Prostate gland (tissue), 2 donors: ENCODE measurements around the gene LCN12. TPM values are rescaled to one million over a fixed set of nuclear protein-coding genes. Genes with fewer than 3 reads are reported as not detected.

Experiments
- DNase-seq: peaks from one replicate; pipeline ENCODE4 v3.0.0-alpha.2; 2019; ENCODE audit warnings: low spot score
- H3K27ac ChIP-seq, 2 donors: fragments of 200-600 bp; sonication (generic); 2 replicates each; pipeline ENCODE4 v1.5.1; 2017 to 2019
- H3K27me3 ChIP-seq: fragments of 200-600 bp; sonication (generic); replicated peaks from 2 replicates; pipeline ENCODE4 v1.5.1; 2019; ENCODE audit not compliant: insufficient read depth
- H3K36me3 ChIP-seq, 2 donors: fragments of 200-600 bp; sonication (generic); 1 replicate in 1 of 2; 2 replicates in 1 of 2; pipeline versions ENCODE4 v1.5.1 to v1.8.1; 2017 to 2019
- H3K4me1 ChIP-seq: fragments of 200-600 bp; sonication (generic); replicated peaks from 2 replicates; pipeline ENCODE4 v1.5.1; 2019
- H3K4me3 ChIP-seq, 2 donors: fragments of 200-600 bp; sonication (generic); 2 replicates each; pipeline ENCODE4 v1.5.1; 2017 to 2019
- H3K9me3 ChIP-seq: fragments of 200-600 bp; sonication (generic); 2 replicates; pipeline ENCODE4 v1.5.1; 2017
- POLR2A ChIP-seq: fragments of 450-650 bp; IDR thresholded peaks from one replicate; pipeline ENCODE4 v1.6.1; 2016; ENCODE audit warnings: antibody characterized with exemption, mild to moderate bottlenecking
- POLR2AphosphoS5 ChIP-seq: sonication (generic); formaldehyde crosslinking; IDR thresholded peaks from one replicate; pipeline ENCODE4 v1.6.1; 2017; ENCODE audit warnings: antibody characterized with exemption
- WGBS: methylation state at CpG from one replicate; pipeline ENCODE4 v1.1.5; 2018; 5-methylcytosine and 5-hydroxymethylcytosine counted together
- intact Hi-C: fragments of 100-400 bp; cut with DNase I; formaldehyde crosslinking; loops from one replicate; pipeline ENCODE4 v1.14.2; 2022
- total RNA-seq, 2 donors: library from RNA; depleted of rRNA; stranded (reverse); fragments of >200 nt; gene quantifications; one replicate each; pipeline ENCODE4 v1.1.0, GENCODE V29; 2016
- TF ChIP-seq, protein P1 (sequence below), 4 experiments: fragments of 200-600 bp in 2 of 4; fragments of 450-650 bp in 2 of 4; sonication (generic) in 2 of 4; IDR thresholded peaks; 1 replicate in 3 of 4; 2 replicates in 1 of 4; pipeline ENCODE4 v1.5.1; 2016 to 2019; ENCODE audit warnings: antibody characterized with exemption in 4 of 4, mild to moderate bottlenecking in 2 of 4, moderate library complexity in 2 of 4

The LCN12 gene
- total RNA-seq, 2 donors from 2014 or later: 4.1 to 13.7 TPM

GRCh38 chr9:136945333-136946227, 6.5 kb upstream of the LCN12 start:
- 85% methylated on average over 24 of the region's 30 CpGs for WGBS
- H3K4me3 ChIP-seq: no peak overlapping the region
- H3K27me3 ChIP-seq: no peaks in the 10 kb centered on the region
- H3K36me3 ChIP-seq: peaks cover 17 to 21% of the 10 kb centered on the region in 2 donors
- DNase-seq: no peak
- no peaks in the 10 kb centered on the region for H3K4me1 ChIP-seq
- TF ChIP-seq POLR2A: no peak
- TF ChIP-seq POLR2AphosphoS5: no peak
- TF ChIP-seq, protein P1, sequence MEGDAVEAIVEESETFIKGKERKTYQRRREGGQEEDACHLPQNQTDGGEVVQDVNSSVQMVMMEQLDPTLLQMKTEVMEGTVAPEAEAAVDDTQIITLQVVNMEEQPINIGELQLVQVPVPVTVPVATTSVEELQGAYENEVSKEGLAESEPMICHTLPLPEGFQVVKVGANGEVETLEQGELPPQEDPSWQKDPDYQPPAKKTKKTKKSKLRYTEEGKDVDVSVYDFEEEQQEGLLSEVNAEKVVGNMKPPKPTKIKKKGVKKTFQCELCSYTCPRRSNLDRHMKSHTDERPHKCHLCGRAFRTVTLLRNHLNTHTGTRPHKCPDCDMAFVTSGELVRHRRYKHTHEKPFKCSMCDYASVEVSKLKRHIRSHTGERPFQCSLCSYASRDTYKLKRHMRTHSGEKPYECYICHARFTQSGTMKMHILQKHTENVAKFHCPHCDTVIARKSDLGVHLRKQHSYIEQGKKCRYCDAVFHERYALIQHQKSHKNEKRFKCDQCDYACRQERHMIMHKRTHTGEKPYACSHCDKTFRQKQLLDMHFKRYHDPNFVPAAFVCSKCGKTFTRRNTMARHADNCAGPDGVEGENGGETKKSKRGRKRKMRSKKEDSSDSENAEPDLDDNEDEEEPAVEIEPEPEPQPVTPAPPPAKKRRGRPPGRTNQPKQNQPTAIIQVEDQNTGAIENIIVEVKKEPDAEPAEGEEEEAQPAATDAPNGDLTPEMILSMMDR (IDR thresholded peaks at IDR 0.05): no peak
- no peaks in the 10 kb centered on the region for H3K9me3 ChIP-seq
- intact Hi-C loops: loop anchor here (5.0 kb wide), 1 partner anchor 153 kb away; the partner anchor contains the start of gene TMEM141
- H3K27ac ChIP-seq: no peak overlapping the region

GRCh38 chr9:136946228-136947027, 5.6 kb upstream of the LCN12 start:
- Histone ChIP-seq H3K9me3 (no peaks in the 10 kb centered on the region), H3K4me3 (no peak overlapping the region), H3K27me3 (no peaks in the 10 kb centered on the region), H3K36me3 (peaks cover 13 to 14% of the 10 kb centered on the region in 2 donors), H3K27ac (no peak overlapping the region), H3K4me1 (no peaks in the 10 kb centered on the region)
- intact Hi-C loops: loop anchor here (5.0 kb wide), 1 partner anchor 154 kb away; the partner anchor contains the start of gene TMEM141
- 80% methylated on average over 27 of the region's 27 CpGs for WGBS
- TF ChIP-seq POLR2A (no peak), POLR2AphosphoS5 (no peak)
- TF ChIP-seq, protein P1 (IDR thresholded peaks at IDR 0.05): no peak
- DNase-seq: no peak

DNA sequence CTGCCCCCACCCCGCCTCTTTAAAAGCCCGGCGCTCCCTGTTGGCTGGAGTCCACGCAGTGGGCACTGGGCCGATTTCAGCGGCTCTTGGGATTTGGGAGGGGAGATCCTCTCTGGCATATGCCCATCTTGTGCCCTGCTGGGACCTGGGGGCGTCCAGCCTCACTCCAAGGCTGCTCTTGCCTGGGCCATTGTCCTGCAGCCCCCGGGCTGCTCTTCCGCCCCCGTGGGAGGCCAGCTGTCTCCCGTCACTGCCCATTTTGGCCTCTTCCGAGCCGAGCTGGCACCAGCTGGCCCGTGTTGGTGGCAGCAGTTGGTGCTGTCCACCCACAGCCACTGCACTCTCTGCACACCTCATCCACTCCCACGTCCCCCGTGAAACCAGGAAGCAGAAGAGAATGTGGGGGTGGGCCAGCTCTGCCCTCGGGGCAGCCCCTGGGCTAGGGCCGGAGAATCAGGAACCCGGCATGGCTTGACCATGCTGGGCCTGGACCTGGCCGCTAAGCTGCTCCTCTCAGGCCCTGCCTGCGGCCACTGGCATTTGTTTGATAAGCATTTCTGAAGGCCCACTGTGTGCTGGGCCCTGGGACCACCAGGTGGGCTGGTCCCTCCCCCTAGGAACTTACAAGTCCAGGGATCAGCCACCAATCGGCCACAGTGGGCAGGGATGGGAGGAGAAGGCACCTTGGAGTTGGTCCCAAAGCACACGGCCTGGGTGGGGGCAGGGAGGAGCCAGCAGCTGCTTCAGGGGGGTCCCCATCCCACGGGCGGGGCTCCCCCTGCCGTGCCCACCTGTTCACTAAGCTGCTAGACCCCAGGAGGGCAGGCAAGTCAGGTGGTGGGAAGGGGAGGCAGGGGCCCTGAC, 4.8 kb upstream of the LCN12 start:
- 55% methylated on average over 26 of the region's 26 CpGs for WGBS
- no peak for TF ChIP-seq POLR2AphosphoS5
- TF ChIP-seq POLR2A: no peak
- TF ChIP-seq, protein P1 (IDR thresholded peaks at IDR 0.05): no peak
- Histone ChIP-seq H3K9me3 (no peaks in the 10 kb centered on the region), H3K27ac (no peak overlapping the region), H3K36me3 (peaks cover 5 to 6% of the 10 kb centered on the region in 2 donors), H3K27me3 (no peaks in the 10 kb centered on the region), H3K4me1 (no peaks in the 10 kb centered on the region), H3K4me3 (no peak overlapping the region)
- no peak for DNase-seq
- intact Hi-C loops: loop anchor here (5.0 kb wide), 1 partner anchor 155 kb away; the partner anchor contains the start of gene TMEM141

- Histone ChIP-seq H3K4me1 (no peaks in the 10 kb centered on the region), H3K4me3 (no peak overlapping the region), H3K27ac (no peak overlapping the region), H3K27me3 (no peaks in the 10 kb centered on the region), H3K9me3 (no peaks in the 10 kb centered on the region), H3K36me3 (no peaks in the 10 kb centered on the region)
- intact Hi-C loops: loop anchor here (5.0 kb wide), 1 partner anchor 156 kb away; the partner anchor contains the start of gene TMEM141
- no peak for DNase-seq
- WGBS: 41% methylated on average over 15 of the region's 15 CpGs
- TF ChIP-seq POLR2AphosphoS5 (no peak), POLR2A (no peak)
- TF ChIP-seq, protein P1 (IDR thresholded peaks at IDR 0.05): peak in 3 of 4 experiments; percentile 34 to 48 (median 34)
Observed at GRCh38 chr9:136947955-136948510, 4.0 kb upstream of the LCN12 start.
